Measurements from ENCODE around the gene HLA-A.

Gene HLA-A

GRCh38 chr6:29933955-29934354 lies 8.4 kb upstream of the HLA-A start:
- DNase-seq (ENCODE audit: low read depth in 2 of 3, low spot score in 1 of 3) = no peak

- DNase-seq (ENCODE audit: low read depth in 2 of 3, low spot score in 1 of 3) = no peak
Measured at GRCh38 chr6:29935273-29935955, 6.9 kb upstream of the HLA-A start.

- DNase-seq (ENCODE audit: low read depth in 2 of 3, low spot score in 1 of 3) = no peak
Measured at GRCh38 chr6:29938746-29939508, 3.4 kb upstream of the HLA-A start.

GRCh38 chr6:29941016-29941415 lies 1.3 kb upstream of the HLA-A start:
- no peak for DNase-seq (ENCODE audit: low read depth in 2 of 3, low spot score in 1 of 3)

- no peak for DNase-seq (ENCODE audit: low read depth in 2 of 3, low spot score in 1 of 3)
Measured at GRCh38 chr6:29941471-29941870, 861 bp upstream of the HLA-A start.

GRCh38 chr6:29941916-29942274 lies 437 bp upstream of the HLA-A start:
- no peak for DNase-seq (ENCODE audit: low read depth in 2 of 3, low spot score in 1 of 3)

GRCh38 chr6:29943053-29943966 lies 978 bp downstream of the HLA-A start:
- DNase-seq (ENCODE audit: low read depth in 2 of 3, low spot score in 1 of 3) = no peak

- no peak for DNase-seq (ENCODE audit: low read depth in 2 of 3, low spot score in 1 of 3)
Measured at GRCh38 chr6:29945281-29945820, 3.0 kb downstream of the HLA-A start.

- no peak for DNase-seq (ENCODE audit: low read depth in 2 of 3, low spot score in 1 of 3)
Measured at GRCh38 chr6:29946223-29947076, 4.1 kb downstream of the HLA-A start.

GRCh38 chr6:29947077-29947980 lies 5.0 kb downstream of the HLA-A start:
- DNase-seq (ENCODE audit: low read depth in 2 of 3, low spot score in 1 of 3) = no peak

GRCh38 chr6:29948277-29948676 lies 5.9 kb downstream of the HLA-A start:
- no peak for DNase-seq (ENCODE audit: low read depth in 2 of 3, low spot score in 1 of 3)

- DNase-seq (ENCODE audit: low read depth in 2 of 3, low spot score in 1 of 3) = no peak
Measured at GRCh38 chr6:29949934-29950333, 7.6 kb downstream of the HLA-A start.

- DNase-seq (ENCODE audit: low read depth in 2 of 3, low spot score in 1 of 3) = no peak
Measured at GRCh38 chr6:29951882-29952281, 9.6 kb downstream of the HLA-A start.

GRCh38 chr6:29953001-29953441 lies 10.7 kb downstream of the HLA-A start:
- no peak for DNase-seq (ENCODE audit: low read depth in 2 of 3, low spot score in 1 of 3)

GRCh38 chr6:29953686-29954085 lies 11.4 kb downstream of the HLA-A start:
- no peak for DNase-seq (ENCODE audit: low read depth in 2 of 3, low spot score in 1 of 3)

- DNase-seq (ENCODE audit: low read depth in 2 of 3, low spot score in 1 of 3) = no peak
Measured at GRCh38 chr6:29954272-29954671, 11.9 kb downstream of the HLA-A start.

GRCh38 chr6:29955783-29956182 lies 13.5 kb downstream of the HLA-A start:
- DNase-seq (ENCODE audit: low read depth in 2 of 3, low spot score in 1 of 3) = no peak

GRCh38 chr6:29956518-29956917 lies 14.2 kb downstream of the HLA-A start:
- DNase-seq (ENCODE audit: low read depth in 2 of 3, low spot score in 1 of 3) = no peak

GRCh38 chr6:29958046-29958445 lies 15.7 kb downstream of the HLA-A start:
- no peak for DNase-seq (ENCODE audit: low read depth in 2 of 3, low spot score in 1 of 3)
